Colonic mucosa (tissue), 4 donors: ENCODE measurements around the gene MUC5B. TPM values are rescaled to one million over a fixed set of nuclear protein-coding genes. Genes with fewer than 3 reads are reported as not detected.

Experiments used
- DNase-seq: peaks from one replicate; pipeline ENCODE4 v3.0.0-alpha.2; 2020
- H3K27ac ChIP-seq: fragments of 200-600 bp; one replicate; pipeline ENCODE4 v1.8.0; 2021
- H3K27me3 ChIP-seq: fragments of 200-600 bp; one replicate; pipeline ENCODE4 v1.8.0; 2021
- H3K36me3 ChIP-seq: fragments of 200-600 bp; one replicate; pipeline ENCODE4 v1.8.0; 2021
- H3K4me1 ChIP-seq: fragments of 200-600 bp; one replicate; pipeline ENCODE4 v1.8.0; 2021; ENCODE audit warnings: mild to moderate bottlenecking
- H3K4me3 ChIP-seq: fragments of 200-600 bp; one replicate; pipeline ENCODE4 v1.8.0; 2021
- H3K9ac ChIP-seq, 2 donors: one replicate each; pipeline ENCODE4 v1.7.0; 2013; ENCODE audit warnings: control low read depth in 2 of 2, low read depth in 2 of 2, low read length in 2 of 2
- H3K9me3 ChIP-seq: fragments of 200-600 bp; one replicate; pipeline ENCODE4 v1.8.0; 2021
- intact Hi-C: fragments of 100-400 bp; cut with DNase I; formaldehyde crosslinking; loops from one replicate; pipeline ENCODE4 v1.14.1; 2022
- total RNA-seq, 2 donors: library from RNA; stranded (reverse); fragmentation: NEBNext Ultra II Directional in 1 of 2; extraction: Animal tissue kit (Norgen Biotek cat#: 25700) in 1 of 2; gene quantifications; one replicate each; pipeline ENCODE4 v1.2.1, GENCODE V29; 2021
- TF ChIP-seq, protein P1 (sequence below): fragments of 200-600 bp; IDR thresholded peaks from one replicate; pipeline ENCODE4 v1.8.0; 2022; ENCODE audit warnings: antibody characterized with exemption, mild to moderate bottlenecking
- donor health status: healthy.
- donor health status: DM: no; HTN: no; CAD: no.
- donor health status: DM: no; HTN: no; CAD: no.

Gene MUC5B
- total RNA-seq, 2 donors from 2014 or later = 285 to 655 TPM

DNA sequence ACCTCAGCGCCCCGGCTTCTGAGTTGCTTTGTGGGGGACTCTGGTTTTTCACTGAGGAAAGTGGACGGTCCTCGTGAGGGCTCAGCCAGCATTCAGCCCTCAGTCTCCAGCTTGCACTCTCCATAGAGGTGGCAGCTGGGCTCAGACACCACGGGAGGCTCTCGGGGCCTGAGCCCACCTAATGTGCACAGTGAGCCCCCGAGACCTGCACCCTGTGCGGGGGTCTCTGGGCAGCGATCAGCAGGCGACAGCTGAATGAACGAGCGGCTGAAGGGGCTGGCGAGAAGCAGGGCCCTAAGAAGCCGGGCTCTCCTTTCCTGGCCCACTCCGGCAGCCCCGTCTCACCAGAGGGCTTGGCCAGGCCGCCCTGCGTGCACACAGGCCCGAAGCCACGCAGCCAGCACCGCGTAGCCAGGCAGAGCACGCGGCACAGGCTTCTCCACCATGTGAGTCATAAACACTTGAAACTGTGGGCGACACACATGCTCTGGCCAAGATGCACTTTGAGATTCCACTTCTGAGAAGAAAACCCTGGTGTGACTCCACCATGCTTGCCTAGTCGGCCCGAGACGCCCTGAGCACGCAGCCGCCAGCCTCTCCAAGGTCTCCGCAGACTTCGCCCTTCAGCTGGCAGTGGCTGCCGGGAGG is 58.6 kb downstream of the MUC5B start:
- H3K27me3 ChIP-seq = no peaks in the 10 kb centered on the region
- DNase-seq = no peak
- intact Hi-C loops = no loop called here
- TF ChIP-seq, protein P1, sequence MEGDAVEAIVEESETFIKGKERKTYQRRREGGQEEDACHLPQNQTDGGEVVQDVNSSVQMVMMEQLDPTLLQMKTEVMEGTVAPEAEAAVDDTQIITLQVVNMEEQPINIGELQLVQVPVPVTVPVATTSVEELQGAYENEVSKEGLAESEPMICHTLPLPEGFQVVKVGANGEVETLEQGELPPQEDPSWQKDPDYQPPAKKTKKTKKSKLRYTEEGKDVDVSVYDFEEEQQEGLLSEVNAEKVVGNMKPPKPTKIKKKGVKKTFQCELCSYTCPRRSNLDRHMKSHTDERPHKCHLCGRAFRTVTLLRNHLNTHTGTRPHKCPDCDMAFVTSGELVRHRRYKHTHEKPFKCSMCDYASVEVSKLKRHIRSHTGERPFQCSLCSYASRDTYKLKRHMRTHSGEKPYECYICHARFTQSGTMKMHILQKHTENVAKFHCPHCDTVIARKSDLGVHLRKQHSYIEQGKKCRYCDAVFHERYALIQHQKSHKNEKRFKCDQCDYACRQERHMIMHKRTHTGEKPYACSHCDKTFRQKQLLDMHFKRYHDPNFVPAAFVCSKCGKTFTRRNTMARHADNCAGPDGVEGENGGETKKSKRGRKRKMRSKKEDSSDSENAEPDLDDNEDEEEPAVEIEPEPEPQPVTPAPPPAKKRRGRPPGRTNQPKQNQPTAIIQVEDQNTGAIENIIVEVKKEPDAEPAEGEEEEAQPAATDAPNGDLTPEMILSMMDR = no peak
- no peaks in the 10 kb centered on the region for H3K9me3 ChIP-seq
- H3K4me1 ChIP-seq = no peaks in the 10 kb centered on the region
- H3K9ac ChIP-seq = no peak overlapping the region
- no peak overlapping the region for H3K4me3 ChIP-seq
- H3K36me3 ChIP-seq = peaks cover 4% of the 10 kb centered on the region
- no peak overlapping the region for H3K27ac ChIP-seq

GRCh38 chr11:1281974-1282365 is 59.1 kb downstream of the MUC5B start:
- no peak for DNase-seq
- Histone ChIP-seq H3K9me3 (no peaks in the 10 kb centered on the region), H3K36me3 (peaks cover 4% of the 10 kb centered on the region), H3K9ac (no peak overlapping the region), H3K27ac (no peak overlapping the region), H3K27me3 (no peaks in the 10 kb centered on the region), H3K4me1 (no peaks in the 10 kb centered on the region), H3K4me3 (no peak overlapping the region)
- TF ChIP-seq, protein P1 = no peak
- intact Hi-C loops = no loop called here

DNA sequence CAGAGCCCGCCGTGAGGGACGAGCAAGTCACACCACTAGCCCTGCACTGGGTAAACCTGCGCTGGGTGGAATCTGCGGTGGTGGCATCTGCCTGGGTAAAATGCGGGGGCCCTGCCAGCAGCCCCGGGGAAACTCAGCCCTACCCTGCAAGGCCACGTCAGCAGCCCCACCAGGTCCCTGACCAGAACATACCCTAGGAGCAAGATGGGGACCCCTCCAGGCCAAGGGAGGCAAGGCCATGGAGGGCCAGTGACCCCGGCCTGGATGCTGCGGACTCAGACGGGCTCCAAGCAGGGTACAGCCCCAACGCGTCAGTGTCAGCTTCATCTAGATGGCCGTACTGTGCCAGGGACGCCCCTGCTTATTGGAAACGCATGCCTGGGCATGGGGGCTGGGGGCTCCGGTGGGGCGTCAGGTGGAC is 60.2 kb downstream of the MUC5B start:
- intact Hi-C loops = no loop called here
- Histone ChIP-seq H3K9ac (no peak overlapping the region), H3K27me3 (no peaks in the 10 kb centered on the region), H3K27ac (no peak overlapping the region), H3K4me3 (no peak overlapping the region), H3K4me1 (no peaks in the 10 kb centered on the region), H3K9me3 (no peaks in the 10 kb centered on the region), H3K36me3 (peaks cover 7% of the 10 kb centered on the region)
- no peak for DNase-seq
- TF ChIP-seq, protein P1 = no peak

GRCh38 chr11:1283906-1284305 is 61.0 kb downstream of the MUC5B start:
- TF ChIP-seq, protein P1 = no peak
- DNase-seq = no peak
- H3K4me1 ChIP-seq = no peaks in the 10 kb centered on the region
- H3K9me3 ChIP-seq = no peaks in the 10 kb centered on the region
- no peak overlapping the region for H3K4me3 ChIP-seq
- intact Hi-C loops = no loop called here
- peaks cover 15% of the 10 kb centered on the region for H3K36me3 ChIP-seq
- H3K9ac ChIP-seq = no peak overlapping the region
- H3K27me3 ChIP-seq = no peaks in the 10 kb centered on the region
- no peak overlapping the region for H3K27ac ChIP-seq

GRCh38 chr11:1285316-1285744 is 62.5 kb downstream of the MUC5B start:
- no peaks in the 10 kb centered on the region for H3K9me3 ChIP-seq
- TF ChIP-seq, protein P1 = no peak
- H3K27me3 ChIP-seq = no peaks in the 10 kb centered on the region
- intact Hi-C loops = no loop called here
- H3K27ac ChIP-seq = no peak overlapping the region
- H3K4me1 ChIP-seq = no peaks in the 10 kb centered on the region
- H3K9ac ChIP-seq = no peak overlapping the region
- DNase-seq = no peak
- no peak overlapping the region for H3K4me3 ChIP-seq
- H3K36me3 ChIP-seq = peaks cover 21% of the 10 kb centered on the region
